Epithelial cell of proximal tubule (primary cell): ENCODE measurements around the gene ITGA6. TPM values are rescaled to one million over a fixed set of nuclear protein-coding genes. Genes with fewer than 3 reads are reported as not detected.
"Not testable (repeated sequence)": the region's sequence is repeated elsewhere in the genome, so short reads cannot be mapped to it uniquely, and the experiment has no call there.

Source experiments
- DNase-seq: peaks from one replicate; pipeline ENCODE4 v3.0.0-alpha.2; 2011; ENCODE audit warnings: low read depth
- H3K4me3 ChIP-seq: 2 replicates; pipeline ENCODE4 v1.5.1; 2011; ENCODE audit warnings: low read depth, mild to moderate bottlenecking, low read length
- total RNA-seq: library from RNA; depleted of rRNA; stranded (reverse); fragments of >200 nt; gene quantifications from 2 replicates; pipeline ENCODE4 v1.2.3, GENCODE V29; 2015
- TF ChIP-seq, protein P1 (sequence below): conservative IDR thresholded peaks from 2 replicates; pipeline ENCODE4 v1.5.1; 2012; ENCODE audit warnings: low read depth, mild to moderate bottlenecking, low read length

The ITGA6 gene
- total RNA-seq, 1 donor from 2014 or later, result 100 TPM

DNA sequence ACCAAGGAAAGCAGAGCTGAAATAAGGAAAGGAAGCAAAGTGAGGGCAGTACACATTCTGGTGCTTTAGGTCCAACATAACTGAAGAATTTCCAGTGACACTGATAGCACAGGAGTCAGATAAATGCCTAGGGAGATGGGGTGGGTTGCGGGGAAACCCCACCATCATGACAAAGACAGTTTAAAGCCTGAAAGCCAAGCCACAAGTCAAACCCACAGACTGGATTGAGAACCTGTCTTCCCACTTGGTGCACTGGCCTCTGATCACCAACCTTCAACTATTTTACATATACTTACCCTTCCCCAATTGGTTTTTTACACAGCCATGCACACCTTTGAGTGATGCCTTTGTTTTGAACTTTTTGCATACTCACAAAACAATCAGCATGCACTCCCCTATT lies 106.3 kb downstream of the ITGA6 start:
- TF ChIP-seq, protein P1, sequence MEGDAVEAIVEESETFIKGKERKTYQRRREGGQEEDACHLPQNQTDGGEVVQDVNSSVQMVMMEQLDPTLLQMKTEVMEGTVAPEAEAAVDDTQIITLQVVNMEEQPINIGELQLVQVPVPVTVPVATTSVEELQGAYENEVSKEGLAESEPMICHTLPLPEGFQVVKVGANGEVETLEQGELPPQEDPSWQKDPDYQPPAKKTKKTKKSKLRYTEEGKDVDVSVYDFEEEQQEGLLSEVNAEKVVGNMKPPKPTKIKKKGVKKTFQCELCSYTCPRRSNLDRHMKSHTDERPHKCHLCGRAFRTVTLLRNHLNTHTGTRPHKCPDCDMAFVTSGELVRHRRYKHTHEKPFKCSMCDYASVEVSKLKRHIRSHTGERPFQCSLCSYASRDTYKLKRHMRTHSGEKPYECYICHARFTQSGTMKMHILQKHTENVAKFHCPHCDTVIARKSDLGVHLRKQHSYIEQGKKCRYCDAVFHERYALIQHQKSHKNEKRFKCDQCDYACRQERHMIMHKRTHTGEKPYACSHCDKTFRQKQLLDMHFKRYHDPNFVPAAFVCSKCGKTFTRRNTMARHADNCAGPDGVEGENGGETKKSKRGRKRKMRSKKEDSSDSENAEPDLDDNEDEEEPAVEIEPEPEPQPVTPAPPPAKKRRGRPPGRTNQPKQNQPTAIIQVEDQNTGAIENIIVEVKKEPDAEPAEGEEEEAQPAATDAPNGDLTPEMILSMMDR, result no peak
- H3K4me3 ChIP-seq, result no peak overlapping the region
- DNase-seq, result no peak

DNA sequence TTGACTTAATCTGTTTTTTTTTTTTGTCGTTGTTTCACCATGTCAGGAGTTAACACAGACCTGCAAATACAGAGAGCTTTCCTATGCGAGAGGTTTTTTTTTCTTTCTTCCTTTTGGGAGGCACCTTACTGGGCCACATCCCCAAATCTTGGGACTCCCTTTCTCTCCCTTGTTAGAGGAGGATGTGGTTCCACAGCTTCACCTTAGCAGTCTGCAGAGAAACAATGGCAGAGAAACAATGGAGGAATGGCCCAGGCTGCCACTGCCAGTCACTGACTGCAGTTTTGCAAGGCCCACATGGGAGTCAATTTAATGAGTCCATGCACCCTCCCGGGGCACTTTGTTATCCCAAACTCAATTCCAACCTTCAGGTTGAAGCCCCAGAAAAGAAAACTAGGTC lies 107.7 kb downstream of the ITGA6 start:
- DNase-seq, result no peak
- TF ChIP-seq, protein P1, result no peak
- H3K4me3 ChIP-seq, result no peak overlapping the region

DNA sequence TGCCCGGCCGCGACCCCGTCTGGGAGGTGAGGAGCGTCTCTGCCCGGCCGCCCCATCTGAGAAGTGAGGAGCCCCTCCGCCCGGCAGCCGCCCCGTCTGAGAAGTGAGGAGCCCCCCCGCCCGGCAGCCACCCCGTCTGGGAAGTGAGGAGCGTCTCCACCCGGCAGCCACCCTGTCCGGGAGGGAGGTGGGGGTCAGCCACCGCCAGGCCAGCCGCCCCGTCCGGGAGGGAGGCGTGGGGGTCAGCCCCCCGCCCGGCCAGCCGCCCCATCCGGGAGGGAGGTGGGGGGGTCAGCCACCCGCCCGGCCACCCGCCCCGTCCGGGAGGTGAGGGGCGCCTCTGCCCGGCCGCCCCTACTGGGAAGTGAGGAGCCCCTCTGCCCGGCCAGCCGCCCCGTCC lies 110.5 kb downstream of the ITGA6 start:
- not testable (repeated sequence) for DNase-seq, H3K4me3 ChIP-seq

DNA sequence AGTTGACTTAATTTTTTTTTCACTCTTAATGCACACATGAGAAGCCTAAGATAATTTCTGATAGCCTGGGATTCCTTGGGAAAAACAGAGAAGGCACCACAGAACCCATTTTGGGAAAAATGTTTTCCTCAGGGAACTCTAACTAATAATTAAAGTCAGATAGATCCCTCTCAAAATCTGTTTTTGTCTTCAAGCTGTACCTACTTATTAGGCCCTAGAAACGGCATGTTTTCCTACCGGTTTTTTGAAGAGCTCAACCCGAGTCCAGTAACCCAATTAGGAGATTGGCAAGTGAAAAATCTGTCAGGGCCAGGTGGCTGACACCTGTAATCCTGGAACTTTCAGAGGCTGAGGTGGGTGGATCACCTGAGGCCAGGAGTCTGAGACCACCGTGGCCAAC lies 112.4 kb downstream of the ITGA6 start:
- no peak for DNase-seq
- TF ChIP-seq, protein P1, result no peak
- H3K4me3 ChIP-seq, result no peak overlapping the region

DNA sequence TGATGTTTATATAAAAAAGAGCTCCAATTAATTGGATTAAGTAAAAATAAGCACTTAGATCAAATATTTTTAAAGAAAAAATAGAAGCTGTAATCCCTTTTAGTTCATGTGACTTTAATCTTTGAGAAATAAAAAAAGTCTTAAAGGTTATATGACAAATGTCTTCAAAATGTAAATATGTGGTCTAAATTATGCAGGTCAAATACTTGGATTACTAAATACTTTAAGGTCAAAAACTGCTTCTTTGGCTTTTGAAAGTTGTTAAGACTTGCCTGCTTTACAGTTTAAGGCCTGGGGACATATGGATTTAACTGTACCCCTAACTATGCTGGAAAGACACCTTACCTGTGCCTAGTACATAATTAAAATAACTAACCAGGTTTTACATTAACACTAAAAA lies 113.0 kb downstream of the ITGA6 start:
- H3K4me3 ChIP-seq, result no peak overlapping the region
- TF ChIP-seq, protein P1, result no peak
- DNase-seq, result no peak

DNA sequence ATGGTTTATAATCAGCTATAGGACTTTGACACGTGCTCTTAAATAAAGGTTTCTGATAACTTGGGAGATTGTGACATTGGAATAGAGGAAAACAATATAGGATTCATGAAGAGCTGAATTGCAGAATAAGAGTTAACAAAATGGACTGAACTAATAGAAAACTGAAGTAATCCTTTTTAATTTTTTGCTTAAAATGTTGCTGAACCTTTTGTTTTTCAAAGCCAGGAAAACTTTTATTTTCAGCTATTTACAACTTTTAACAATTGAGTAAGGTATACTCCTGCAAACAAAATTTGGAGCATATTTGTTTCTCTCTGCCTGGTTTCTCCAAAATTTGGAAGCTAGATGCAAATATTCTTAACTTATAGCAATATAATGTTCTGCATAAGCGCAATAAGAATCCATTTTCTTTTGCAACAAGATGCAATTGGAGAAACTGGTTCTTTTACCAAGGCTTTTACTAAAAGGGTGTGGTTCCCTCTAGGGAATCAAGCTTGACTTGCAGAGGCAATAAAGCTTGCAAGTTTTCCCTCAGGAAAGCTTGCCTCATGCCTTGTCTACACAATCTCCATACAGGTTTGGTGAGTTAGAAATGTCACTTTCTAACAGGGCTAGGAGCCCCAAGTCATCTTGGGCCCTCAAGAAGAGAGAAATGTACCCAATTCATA lies 118.2 kb downstream of the ITGA6 start:
- no peak for DNase-seq
- TF ChIP-seq, protein P1, result no peak
- no peak overlapping the region for H3K4me3 ChIP-seq

DNA sequence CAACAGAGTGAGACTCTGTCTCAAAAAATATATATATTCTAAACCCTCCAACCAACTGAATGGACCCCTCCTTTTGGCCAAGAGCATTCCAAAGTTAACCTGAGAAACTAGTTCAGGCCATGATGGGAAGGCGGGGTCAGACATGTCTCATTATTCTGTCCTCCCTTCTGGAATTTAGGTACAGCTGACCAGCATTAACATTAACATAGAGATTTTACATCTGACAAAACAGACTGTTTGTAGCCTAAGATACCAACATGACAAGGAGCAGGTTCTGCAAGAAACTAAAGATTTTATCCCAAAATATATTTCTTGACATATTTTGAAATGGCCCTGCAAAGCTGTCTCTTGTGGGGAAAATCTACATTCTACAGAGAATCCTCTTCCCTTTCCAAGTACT lies 121.7 kb downstream of the ITGA6 start:
- no peak overlapping the region for H3K4me3 ChIP-seq
- TF ChIP-seq, protein P1, result no peak
- DNase-seq, result no peak

DNA sequence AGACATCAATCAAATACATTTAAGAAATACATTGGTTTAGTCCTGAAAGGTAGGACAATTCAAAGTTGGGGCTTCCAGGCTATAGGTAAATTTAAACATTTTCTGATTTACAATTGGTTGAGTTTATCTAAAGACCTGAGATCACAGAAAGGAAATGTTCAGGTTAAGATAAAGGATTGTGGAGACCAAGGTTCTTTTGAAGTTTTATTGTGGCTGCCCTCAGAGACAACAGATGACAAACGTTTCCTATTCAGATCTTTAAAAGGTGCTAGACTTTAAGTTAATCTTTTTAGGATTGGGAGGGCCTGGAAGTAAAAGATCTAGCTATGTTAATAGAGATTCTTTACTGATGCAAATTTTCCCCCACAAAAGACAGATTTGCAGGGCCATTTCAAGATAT lies 122.4 kb downstream of the ITGA6 start:
- not testable (repeated sequence) for H3K4me3 ChIP-seq, DNase-seq
